ENCODE results near the gene TMSB4X. TPM values are rescaled to one million over a fixed set of nuclear protein-coding genes. Genes with fewer than 3 reads are reported as not detected.
A peak's percentile ranks its signal among the peaks of the same experiment; 100 is the strongest.

TMSB4X gene
- total RNA-seq, 2 experiments from 2014 or later: 1,476 to 1,540 TPM

GRCh38 chrX:12949927-12950656 is 24.8 kb upstream of the TMSB4X start:
- peak overlapping the region; percentile 33 for H3K4me3 ChIP-seq (ENCODE audit: low read depth, low read length, poor library complexity, severe bottlenecking)
- H3K4me1 ChIP-seq (ENCODE audit: insufficient read depth, low read length, poor library complexity, severe bottlenecking): peaks cover 81% of the 10 kb centered on the region
- intact Hi-C loops (cut with micrococcal nuclease; ENCODE audit: unreplicated experiment): loop anchor here (1.0 to 10.0 kb wide), 5 partner anchors 50 to 415 kb away; no protein-coding TSS in a partner anchor
- BruUV-seq (replicated peaks): no TSS peak
- H3K79me2 ChIP-seq (ENCODE audit: insufficient read depth, low read depth, low read length): no peaks in the 10 kb centered on the region
- H3K9me3 ChIP-seq (ENCODE audit: low read length): no peaks in the 10 kb centered on the region
- no peaks in the 10 kb centered on the region for H4K20me1 ChIP-seq (ENCODE audit: insufficient read depth, low read length)
- no peaks in the 10 kb centered on the region for H3K36me3 ChIP-seq (ENCODE audit: insufficient read depth, low read length)
- CTCF ChIA-PET (ENCODE audit: unreplicated experiment): interaction anchor here (1.1 to 3.7 kb wide), 4 partner anchors 125 to 538 kb away, joined by 3 to 12 read pairs (median 4); no protein-coding TSS in a partner anchor
- DNase-seq (ENCODE audit: low spot score): peak; percentile 84
- H3K9me2 ChIP-seq (ENCODE audit: insufficient read depth, low read length): no peaks in the 10 kb centered on the region
- H3K27ac ChIP-seq (ENCODE audit: low read depth, low read length, poor library complexity, severe bottlenecking): peak overlapping the region; percentile 73
- peak overlapping the region; percentile 81 for H3K4me2 ChIP-seq (ENCODE audit: low read length)
- TF ChIP-seq, protein P1, sequence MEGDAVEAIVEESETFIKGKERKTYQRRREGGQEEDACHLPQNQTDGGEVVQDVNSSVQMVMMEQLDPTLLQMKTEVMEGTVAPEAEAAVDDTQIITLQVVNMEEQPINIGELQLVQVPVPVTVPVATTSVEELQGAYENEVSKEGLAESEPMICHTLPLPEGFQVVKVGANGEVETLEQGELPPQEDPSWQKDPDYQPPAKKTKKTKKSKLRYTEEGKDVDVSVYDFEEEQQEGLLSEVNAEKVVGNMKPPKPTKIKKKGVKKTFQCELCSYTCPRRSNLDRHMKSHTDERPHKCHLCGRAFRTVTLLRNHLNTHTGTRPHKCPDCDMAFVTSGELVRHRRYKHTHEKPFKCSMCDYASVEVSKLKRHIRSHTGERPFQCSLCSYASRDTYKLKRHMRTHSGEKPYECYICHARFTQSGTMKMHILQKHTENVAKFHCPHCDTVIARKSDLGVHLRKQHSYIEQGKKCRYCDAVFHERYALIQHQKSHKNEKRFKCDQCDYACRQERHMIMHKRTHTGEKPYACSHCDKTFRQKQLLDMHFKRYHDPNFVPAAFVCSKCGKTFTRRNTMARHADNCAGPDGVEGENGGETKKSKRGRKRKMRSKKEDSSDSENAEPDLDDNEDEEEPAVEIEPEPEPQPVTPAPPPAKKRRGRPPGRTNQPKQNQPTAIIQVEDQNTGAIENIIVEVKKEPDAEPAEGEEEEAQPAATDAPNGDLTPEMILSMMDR (conservative IDR thresholded peaks at IDR 0.05; ENCODE audit: low read length): no peak
- no peak for TF ChIP-seq EZH2phosphoT487 (IDR thresholded peaks at IDR 0.05; ENCODE audit: borderline replicate concordance, low read depth, low read length)
- POLR2A ChIA-PET: interaction anchor here (0.7 to 3.5 kb wide), 17 partner anchors 21 to 541 kb away, joined by 3 to 17 read pairs (median 4); partner anchors contain the start of genes PRPS2 and TMSB4X
- H2AFZ ChIP-seq (ENCODE audit: low read length): peak overlapping the region; percentile 78; the same call in 1 of the 2 replicates

- TSS peak; percentile 90 for BruUV-seq (replicated peaks)
- CTCF ChIA-PET (ENCODE audit: unreplicated experiment): interaction anchor here (0.8 to 3.7 kb wide), 7 partner anchors 57 to 537 kb away, joined by 3 to 12 read pairs (median 3); no protein-coding TSS in a partner anchor
- Histone ChIP-seq H3K79me2 (ENCODE audit: insufficient read depth, low read depth, low read length) (no peaks in the 10 kb centered on the region), H3K4me2 (ENCODE audit: low read length) (peak overlapping the region; percentile 81), H2AFZ (ENCODE audit: low read length) (peak overlapping the region; percentile 78; the same call in 1 of the 2 replicates), H3K9me3 (ENCODE audit: low read length) (no peaks in the 10 kb centered on the region), H3K27ac (ENCODE audit: low read depth, low read length, poor library complexity, severe bottlenecking) (peak overlapping the region; percentile 73), H3K36me3 (ENCODE audit: insufficient read depth, low read length) (no peaks in the 10 kb centered on the region), H3K4me1 (ENCODE audit: insufficient read depth, low read length, poor library complexity, severe bottlenecking) (peaks cover 91% of the 10 kb centered on the region), H3K4me3 (ENCODE audit: low read depth, low read length, poor library complexity, severe bottlenecking) (peak overlapping the region; percentile 44), H4K20me1 (ENCODE audit: insufficient read depth, low read length) (no peaks in the 10 kb centered on the region), H3K9me2 (ENCODE audit: insufficient read depth, low read length) (no peaks in the 10 kb centered on the region)
- POLR2A ChIA-PET: interaction anchor here (0.6 to 3.5 kb wide), 11 partner anchors 20 to 536 kb away, joined by 3 to 17 read pairs (median 5); partner anchors contain the start of genes PRPS2 and TMSB4X
- intact Hi-C loops (cut with micrococcal nuclease; ENCODE audit: unreplicated experiment): loop anchor here (1.0 to 2.0 kb wide), 4 partner anchors 22 to 134 kb away; no protein-coding TSS in a partner anchor
- TF ChIP-seq, protein P1 (conservative IDR thresholded peaks at IDR 0.05; ENCODE audit: low read length): peak; percentile 85
- no peak for TF ChIP-seq EZH2phosphoT487 (IDR thresholded peaks at IDR 0.05; ENCODE audit: borderline replicate concordance, low read depth, low read length)
- DNase-seq (ENCODE audit: low spot score): peak; percentile 84
Measured at GRCh38 chrX:12950851-12951594, 23.9 kb upstream of the TMSB4X start.

Data from OCI-LY7 (cell line).